ENCODE data around the gene CDK7.

CDK7 gene

GRCh38 chr5:69293882-69294281, 59.2 kb downstream of the CDK7 start:
- TF ChIP-seq CTCF (IDR thresholded peaks at IDR 0.05; ENCODE audit: low read length) (no peak), EZH2 (optimal IDR thresholded peaks at IDR 0.05; ENCODE audit: low read depth, low read length) (no peak), EZH2phosphoT487 (IDR thresholded peaks at IDR 0.05; ENCODE audit: low read length) (no peak)
- no peaks in the 10 kb centered on the region for H3K4me1 ChIP-seq (ENCODE audit: low read length)

GRCh38 chr5:69295088-69295754, 60.5 kb downstream of the CDK7 start:
- H4K20me1 ChIP-seq (ENCODE audit: insufficient read depth, low read length): no peaks in the 10 kb centered on the region
- H3K9me3 ChIP-seq (replicated peaks; ENCODE audit: insufficient read depth, low read length): no peaks in the 10 kb centered on the region
- no peak overlapping the region for H2AFZ ChIP-seq (ENCODE audit: low read length)
- no peaks in the 10 kb centered on the region for H3K79me2 ChIP-seq (ENCODE audit: low read length)
- H3K9me2 ChIP-seq (replicated peaks; ENCODE audit: insufficient read depth, low read length): no peaks in the 10 kb centered on the region
- no peak for TF ChIP-seq CTCF (IDR thresholded peaks at IDR 0.05; ENCODE audit: low read length)
- no peak for TF ChIP-seq EZH2 (optimal IDR thresholded peaks at IDR 0.05; ENCODE audit: low read depth, low read length)
- no peak for TF ChIP-seq EZH2phosphoT487 (IDR thresholded peaks at IDR 0.05; ENCODE audit: low read length)
- no peaks in the 10 kb centered on the region for H3K36me3 ChIP-seq (replicated peaks; ENCODE audit: insufficient read depth, low read length)
- no peaks in the 10 kb centered on the region for H3F3A ChIP-seq (ENCODE audit: insufficient read depth, low read length)
- no peak overlapping the region for H3K27ac ChIP-seq (ENCODE audit: low read length)
- no peak for DNase-seq
- no peaks in the 10 kb centered on the region for H3K4me1 ChIP-seq (ENCODE audit: low read length)
- no peak overlapping the region for H3K9ac ChIP-seq (ENCODE audit: low read length)
- H3K4me3 ChIP-seq (ENCODE audit: low read length): no peak overlapping the region
- no peaks in the 10 kb centered on the region for H3K27me3 ChIP-seq (replicated peaks; ENCODE audit: insufficient read depth, low read length)
- H3K4me2 ChIP-seq (ENCODE audit: low read depth, low read length): no peak overlapping the region

More at GRCh38 chr5:69293882-69294281, 59.2 kb downstream of the CDK7 start:
- Histone ChIP-seq H3K36me3 (replicated peaks; ENCODE audit: insufficient read depth, low read length) (no peaks in the 10 kb centered on the region), H3K27me3 (replicated peaks; ENCODE audit: insufficient read depth, low read length) (no peaks in the 10 kb centered on the region), H3K9me2 (replicated peaks; ENCODE audit: insufficient read depth, low read length) (no peaks in the 10 kb centered on the region), H3K9me3 (replicated peaks; ENCODE audit: insufficient read depth, low read length) (no peaks in the 10 kb centered on the region), H3K9ac (ENCODE audit: low read length) (no peak overlapping the region), H3K27ac (ENCODE audit: low read length) (no peak overlapping the region), H3K79me2 (ENCODE audit: low read length) (no peaks in the 10 kb centered on the region), H3K4me2 (ENCODE audit: low read depth, low read length) (no peak overlapping the region), H4K20me1 (ENCODE audit: insufficient read depth, low read length) (no peaks in the 10 kb centered on the region), H3F3A (ENCODE audit: insufficient read depth, low read length) (no peaks in the 10 kb centered on the region), H2AFZ (ENCODE audit: low read length) (no peak overlapping the region), H3K4me3 (ENCODE audit: low read length) (no peak overlapping the region)
- DNase-seq: no peak

- no peak overlapping the region for H3K4me2 ChIP-seq (ENCODE audit: low read depth, low read length)
- no peak overlapping the region for H2AFZ ChIP-seq (ENCODE audit: low read length)
- no peak overlapping the region for H3K27ac ChIP-seq (ENCODE audit: low read length)
- TF ChIP-seq EZH2 (optimal IDR thresholded peaks at IDR 0.05; ENCODE audit: low read depth, low read length) (no peak), EZH2phosphoT487 (IDR thresholded peaks at IDR 0.05; ENCODE audit: low read length) (no peak), CTCF (IDR thresholded peaks at IDR 0.05; ENCODE audit: low read length) (no peak)
- no peak for DNase-seq
- no peaks in the 10 kb centered on the region for H3K9me3 ChIP-seq (replicated peaks; ENCODE audit: insufficient read depth, low read length)
- H3F3A ChIP-seq (ENCODE audit: insufficient read depth, low read length): no peaks in the 10 kb centered on the region; the same call in 1 of the 2 replicates
- no peaks in the 10 kb centered on the region for H4K20me1 ChIP-seq (ENCODE audit: insufficient read depth, low read length)
- no peaks in the 10 kb centered on the region for H3K9me2 ChIP-seq (replicated peaks; ENCODE audit: insufficient read depth, low read length)
- no peak overlapping the region for H3K9ac ChIP-seq (ENCODE audit: low read length)
- no peaks in the 10 kb centered on the region for H3K79me2 ChIP-seq (ENCODE audit: low read length)
- no peaks in the 10 kb centered on the region for H3K36me3 ChIP-seq (replicated peaks; ENCODE audit: insufficient read depth, low read length)
- no peaks in the 10 kb centered on the region for H3K27me3 ChIP-seq (replicated peaks; ENCODE audit: insufficient read depth, low read length)
- no peaks in the 10 kb centered on the region for H3K4me1 ChIP-seq (ENCODE audit: low read length)
- no peak overlapping the region for H3K4me3 ChIP-seq (ENCODE audit: low read length)
These were observed 64.9 kb downstream of the CDK7 start for GRCh38 chr5:69299625-69300024.
